GM23338 (cell line): ENCODE data around the gene ZDHHC8. TPM values are rescaled to one million over a fixed set of nuclear protein-coding genes. Genes with fewer than 3 reads are reported as not detected.

ENCODE experiments used
- ATAC-seq: fragments of 200-7000 bp; cut with Tn5 transposase; 3 replicates; pipeline ENCODE4 v1.9.1; 2020
- DNase-seq: peaks from one replicate; pipeline ENCODE4 v3.0.0-alpha.2; 2015; ENCODE audit warnings: low spot score
- H2AFZ ChIP-seq: fragments of 200-600 bp; sonication (generic); 2 replicates; pipeline ENCODE4 v1.8.0; 2016; ENCODE audit warnings: antibody characterized with exemption, mild to moderate bottlenecking, moderate library complexity
- H3F3A ChIP-seq: fragments of 200-600 bp; sonication (generic); replicated peaks from 2 replicates; pipeline ENCODE4 v1.8.0; 2017; ENCODE audit warnings: antibody characterized with exemption, mixed run types, low read depth
- H3K27ac ChIP-seq: fragments of 200-600 bp; sonication (generic); 2 replicates; pipeline ENCODE4 v1.6.1; 2016; ENCODE audit warnings: low read depth
- H3K27me3 ChIP-seq: fragments of 200-600 bp; sonication (generic); 2 replicates; pipeline ENCODE4 v1.8.0; 2016; ENCODE audit warnings: mild to moderate bottlenecking, mixed run types, moderate library complexity; ENCODE audit not compliant: insufficient read depth
- H3K36me3 ChIP-seq: fragments of 200-600 bp; sonication (generic); 2 replicates; pipeline ENCODE4 v1.8.0; 2016; ENCODE audit warnings: mild to moderate bottlenecking; ENCODE audit not compliant: insufficient read depth
- H3K4me1 ChIP-seq: fragments of 200-600 bp; sonication (generic); 2 replicates; pipeline ENCODE4 v1.8.0; 2016; ENCODE audit warnings: mild to moderate bottlenecking, moderate library complexity; ENCODE audit not compliant: insufficient read depth
- H3K4me2 ChIP-seq: fragments of 200-600 bp; sonication (generic); 2 replicates; pipeline ENCODE4 v1.7.1; 2017; ENCODE audit warnings: mixed run types
- H3K4me3 ChIP-seq: fragments of 200-600 bp; sonication (generic); 2 replicates; pipeline ENCODE4 v1.6.1; 2016; ENCODE audit warnings: mixed run types
- H3K79me2 ChIP-seq: fragments of 200-600 bp; sonication (generic); replicated peaks from 2 replicates; pipeline ENCODE4 v1.8.0; 2017; ENCODE audit warnings: mild to moderate bottlenecking; ENCODE audit not compliant: insufficient read depth
- H3K9me2 ChIP-seq: fragments of 200-600 bp; sonication (generic); 2 replicates; pipeline ENCODE4 v1.8.0; 2017; ENCODE audit not compliant: insufficient read depth
- H4K20me1 ChIP-seq: fragments of 200-600 bp; sonication (generic); replicated peaks from 2 replicates; pipeline ENCODE4 v1.8.0; 2017; ENCODE audit warnings: mild to moderate bottlenecking; ENCODE audit not compliant: insufficient read depth
- H3K27ac Mint-ChIP-seq: 2 replicates; pipeline ENCODE4 v1.8.0; 2020; ENCODE audit warnings: inconsistent platforms, mild to moderate bottlenecking, moderate library complexity, mixed read lengths
- H3K27me3 Mint-ChIP-seq: 3 replicates; pipeline ENCODE4 v1.8.0; 2022; ENCODE audit warnings: low read depth, mild to moderate bottlenecking, moderate library complexity, mixed read lengths, inconsistent platforms; ENCODE audit not compliant: insufficient read depth, poor library complexity
- H3K36me3 Mint-ChIP-seq: 3 replicates; pipeline ENCODE4 v1.8.0; 2021; ENCODE audit warnings: low read depth, mild to moderate bottlenecking, inconsistent platforms, moderate library complexity, mixed read lengths
- H3K4me1 Mint-ChIP-seq: 3 replicates; pipeline ENCODE4 v1.8.0; 2020; ENCODE audit warnings: mild to moderate bottlenecking, inconsistent platforms, mixed read lengths
- H3K4me3 Mint-ChIP-seq: 3 replicates; pipeline ENCODE4 v1.8.0; 2021; ENCODE audit warnings: moderate library complexity, mild to moderate bottlenecking, inconsistent platforms, mixed read lengths
- H3K9me3 Mint-ChIP-seq: 3 replicates; pipeline ENCODE4 v1.8.0; 2020; ENCODE audit warnings: moderate library complexity, mild to moderate bottlenecking, inconsistent platforms, mixed read lengths
- CTCF ChIP-seq, 2 experiments: fragments of 200-600 bp in 1 of 2; sonication (generic) in 1 of 2; conservative IDR thresholded peaks; 2 replicates each; pipeline versions ENCODE4 v1.5.1 to v1.6.1; 2016 to 2017; ENCODE audit warnings: antibody characterized with exemption in 2 of 2, low read depth in 2 of 2, mild to moderate bottlenecking in 2 of 2, moderate library complexity in 1 of 2
- ETS1 ChIP-seq: IDR thresholded peaks from 2 replicates; pipeline ENCODE4 v1.6.1; 2016; ENCODE audit warnings: antibody characterized with exemption
- EZH2 ChIP-seq: fragments of 200-600 bp; sonication (generic); IDR thresholded peaks from one replicate; pipeline ENCODE4 v1.8.0; 2017; ENCODE audit warnings: antibody characterized with exemption, mild to moderate bottlenecking, low read depth; ENCODE audit not compliant: unreplicated experiment
- EZH2phosphoT487 ChIP-seq: fragments of 200-600 bp; sonication (generic); IDR thresholded peaks from one replicate; pipeline ENCODE4 v1.8.1; 2018; ENCODE audit warnings: antibody characterized with exemption; ENCODE audit not compliant: unreplicated experiment
- JUNB ChIP-seq: IDR thresholded peaks from one replicate; pipeline ENCODE4 v1.6.1; 2016; ENCODE audit warnings: antibody characterized with exemption; ENCODE audit not compliant: unreplicated experiment
- NANOG ChIP-seq: IDR thresholded peaks from 2 replicates; pipeline ENCODE4 v1.6.1; 2016; ENCODE audit warnings: antibody characterized with exemption, borderline replicate concordance
- POLR2AphosphoS5 ChIP-seq: IDR thresholded peaks from 2 replicates; pipeline ENCODE4 v1.6.1; 2016; ENCODE audit warnings: antibody characterized with exemption, low read depth
- REST ChIP-seq: IDR thresholded peaks from one replicate; pipeline ENCODE4 v1.6.1; 2018; ENCODE audit warnings: antibody characterized with exemption; ENCODE audit not compliant: unreplicated experiment
- STAT1 ChIP-seq: IDR thresholded peaks from one replicate; pipeline ENCODE4 v1.6.1; 2016; ENCODE audit warnings: antibody characterized with exemption; ENCODE audit not compliant: unreplicated experiment
- ZNF114 ChIP-seq: fragments of 250-450 bp; sonication (Bioruptor Pico); IDR thresholded peaks from 2 replicates; pipeline ENCODE4 v1.5.0; 2020; ENCODE audit warnings: mild to moderate bottlenecking, moderate library complexity
- ZNF331 ChIP-seq: fragments of 250-450 bp; sonication (Bioruptor Pico); IDR thresholded peaks from 2 replicates; pipeline ENCODE4 v1.5.0; 2020; ENCODE audit warnings: low read depth, mild to moderate bottlenecking, moderate library complexity
- ZNF462 ChIP-seq: fragments of 250-450 bp; sonication (Bioruptor Pico); IDR thresholded peaks from 2 replicates; pipeline ENCODE4 v1.5.0; 2020; ENCODE audit warnings: mild to moderate bottlenecking, moderate library complexity
- polyA plus RNA-seq: library from polyadenylated mRNA; unstranded; fragments of >200 nt; fragmentation: Nextera tagmentation; extraction: Ambion mirVana; gene quantifications from 2 replicates; pipeline ENCODE4 v1.2.1, GENCODE V29; 2016
- total RNA-seq: library from RNA; depleted of rRNA; stranded (reverse); fragments of >200 nt; shearing (Covaris generic); gene quantifications from 2 replicates; pipeline ENCODE4 v1.2.3, GENCODE V29; 2014

The ZDHHC8 gene
- total and polyA plus RNA-seq, 2 experiments from 2014 or later = 13.7 to 47.6 TPM

GRCh38 chr22:20136603-20136873 is 4.9 kb downstream of the ZDHHC8 start:
- Histone ChIP-seq H3K36me3 (no peaks in the 10 kb centered on the region), H3K4me1 (no peaks in the 10 kb centered on the region; the same call in 1 of the 2 replicates), H3F3A (no peaks in the 10 kb centered on the region), H4K20me1 (no peaks in the 10 kb centered on the region; the same call in 1 of the 2 replicates), H2AFZ (no peak overlapping the region), H3K4me2 (no peak overlapping the region), H3K27me3 (no peaks in the 10 kb centered on the region), H3K4me3 (no peak overlapping the region), H3K79me2 (peaks cover 35% of the 10 kb centered on the region), H3K27ac (no peak overlapping the region), H3K9me2 (no peaks in the 10 kb centered on the region)
- Mint-ChIP-seq H3K36me3 (no peaks in the 10 kb centered on the region), H3K27me3 (peaks cover 14% of the 10 kb centered on the region), H3K4me1 (peaks cover 2% of the 10 kb centered on the region; the same call in 1 of the 3 replicates), H3K9me3 (no peaks in the 10 kb centered on the region), H3K27ac (no peak overlapping the region), H3K4me3 (no peak overlapping the region)
- TF ChIP-seq CTCF (conservative IDR thresholded peaks at IDR 0.05; ENCODE audit: low read depth in 2 of 2) (no peak), ZNF114 (CRISPR knock-in tag) (no peak), ETS1 (no peak), REST (no peak), EZH2 (no peak), POLR2AphosphoS5 (no peak), JUNB (no peak), ZNF462 (CRISPR knock-in tag) (no peak), STAT1 (no peak), ZNF331 (CRISPR knock-in tag) (no peak), EZH2phosphoT487 (no peak), NANOG (no peak)
- DNase-seq = no peak
- ATAC-seq = no peak
